Esophagus (tissue), 2 donors: ENCODE results near the gene KLHL28. TPM values are rescaled to one million over a fixed set of nuclear protein-coding genes. Genes with fewer than 3 reads are reported as not detected.
"Not testable (repeated sequence)": the region's sequence is repeated elsewhere in the genome, so short reads cannot be mapped to it uniquely, and the experiment has no call there.

Experiments used
- H3K27ac ChIP-seq, 2 donors: one replicate each; pipeline ENCODE4 v1.5.1; 2013; ENCODE audit warnings: low read depth in 2 of 2, mild to moderate bottlenecking in 2 of 2, inconsistent platforms in 1 of 2, low read length in 1 of 2, moderate library complexity in 1 of 2
- H3K27me3 ChIP-seq, 2 donors: one replicate each; pipeline ENCODE4 v1.6.1; 2013; ENCODE audit warnings: low read length in 2 of 2, control low read depth in 1 of 2, mild to moderate bottlenecking in 1 of 2; ENCODE audit not compliant: insufficient read depth in 2 of 2, control insufficient read depth in 1 of 2
- H3K36me3 ChIP-seq, 2 donors: one replicate each; pipeline ENCODE4 v1.6.1; 2013; ENCODE audit warnings: low read length in 1 of 2; ENCODE audit not compliant: control insufficient read depth in 2 of 2, insufficient read depth in 2 of 2
- H3K4me1 ChIP-seq, 2 donors: one replicate each; pipeline ENCODE4 v1.6.1; 2013; ENCODE audit warnings: low read length in 1 of 2; ENCODE audit not compliant: control insufficient read depth in 2 of 2, insufficient read depth in 2 of 2
- H3K4me3 ChIP-seq, 2 donors: one replicate each; pipeline ENCODE4 v1.5.1; 2013; ENCODE audit warnings: low read length in 2 of 2, mild to moderate bottlenecking in 2 of 2, low read depth in 1 of 2, moderate library complexity in 1 of 2
- H3K9me3 ChIP-seq, 2 donors: one replicate each; pipeline ENCODE4 v1.6.1; 2013; ENCODE audit warnings: mild to moderate bottlenecking in 2 of 2, low read depth in 1 of 2, low read length in 1 of 2, moderate library complexity in 1 of 2; ENCODE audit not compliant: control insufficient read depth in 2 of 2, insufficient read depth in 1 of 2
- WGBS, 2 donors: extraction: QIAGEN DNeasy Blood & Tissue Kit; methylation state at CpG; one replicate each; pipeline ENCODE4 v1.1.7; 2013; 5-methylcytosine and 5-hydroxymethylcytosine counted together
- polyA plus RNA-seq, 2 donors: library from polyadenylated mRNA; stranded (reverse); fragments of 200-250 nt; gene quantifications; one replicate each; pipeline ENCODE4 v1.2.3, GENCODE V29; 2013
- donor health status: healthy with polysubstance abuse.
- donor health status: Bipolar disorder and iron deficiency.

KLHL28 gene
- polyA plus RNA-seq, 2 donors: 2.3 to 2.6 TPM

DNA sequence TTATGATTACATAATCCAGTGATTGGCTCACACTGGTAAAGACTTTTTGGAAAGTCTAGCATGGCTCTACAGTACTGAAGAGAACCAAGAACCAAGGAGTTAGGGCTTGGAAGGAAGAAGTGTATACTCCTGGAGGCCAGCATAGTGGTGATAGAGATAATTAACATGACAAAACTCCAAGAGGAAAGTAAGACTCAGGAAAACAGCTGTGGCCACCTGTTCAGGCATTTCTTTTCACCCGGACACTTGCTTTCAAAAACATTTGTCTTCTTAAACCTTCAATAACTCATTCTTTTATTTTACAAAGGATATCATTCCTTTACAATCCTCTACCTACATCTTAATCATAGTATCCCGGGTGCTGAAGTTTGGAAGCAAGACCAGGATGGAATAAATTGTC is 50.9 kb downstream of the KLHL28 start:
- Histone ChIP-seq H3K4me3 (no peak overlapping the region), H3K9me3 (peaks cover 0 to 3% of the 10 kb centered on the region in 2 donors), H3K4me1 (peaks cover 0 to 3% of the 10 kb centered on the region in 2 donors), H3K27me3 (no peaks in the 10 kb centered on the region), H3K27ac (no peak overlapping the region), H3K36me3 (no peaks in the 10 kb centered on the region)
- 73 to 89% methylated on average over 2 of the region's 2 CpGs for WGBS, 2 donors

DNA sequence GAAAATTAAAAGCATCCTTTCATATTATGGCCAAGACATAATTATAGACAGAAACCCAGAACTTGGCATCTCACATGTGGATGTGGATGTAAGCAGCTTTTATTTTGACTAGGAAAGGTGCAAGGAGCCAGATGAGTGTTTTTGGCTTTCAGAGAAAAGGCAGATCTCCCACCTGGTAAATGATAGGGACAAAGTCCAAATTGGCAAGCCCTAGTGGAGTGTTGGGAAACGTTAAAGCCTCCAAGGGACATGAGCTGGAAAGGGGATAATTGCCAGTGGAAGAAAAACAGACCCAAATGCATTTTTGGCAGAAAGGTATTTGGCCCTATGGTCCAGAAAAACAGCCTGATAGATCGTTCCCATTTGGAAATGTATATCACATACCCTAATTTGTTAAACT is 60.1 kb downstream of the KLHL28 start:
- WGBS, 2 donors: 27 to 48% methylated on average over 2 of the region's 2 CpGs
- Histone ChIP-seq H3K27ac (no peak overlapping the region), H3K9me3 (no peaks in the 10 kb centered on the region), H3K4me3 (no peak overlapping the region), H3K4me1 (no peaks in the 10 kb centered on the region), H3K36me3 (no peaks in the 10 kb centered on the region), H3K27me3 (no peaks in the 10 kb centered on the region)

- Histone ChIP-seq H3K9me3 (no peaks in the 10 kb centered on the region), H3K27ac (no peak overlapping the region), H3K36me3 (no peaks in the 10 kb centered on the region), H3K27me3 (no peaks in the 10 kb centered on the region), H3K4me1 (no peaks in the 10 kb centered on the region), H3K4me3 (peak overlapping the region in 1 of 2 donors; percentile 78)
- 39 to 47% methylated on average over 6 of the region's 6 CpGs for WGBS, 2 donors
Observed at GRCh38 chr14:44898551-44898950, 63.2 kb downstream of the KLHL28 start.

GRCh38 chr14:44897845-44898151 is 63.9 kb downstream of the KLHL28 start:
- H3K36me3 ChIP-seq: no peaks in the 10 kb centered on the region
- H3K4me1 ChIP-seq: no peaks in the 10 kb centered on the region
- peak overlapping the region; percentile 78 to 97 for H3K4me3 ChIP-seq
- peak overlapping the region; percentile 99 to 100 for H3K27ac ChIP-seq
- no peaks in the 10 kb centered on the region for H3K27me3 ChIP-seq
- H3K9me3 ChIP-seq: no peaks in the 10 kb centered on the region
- 3 to 7% methylated on average over 13 of the region's 13 CpGs for WGBS, 2 donors

DNA sequence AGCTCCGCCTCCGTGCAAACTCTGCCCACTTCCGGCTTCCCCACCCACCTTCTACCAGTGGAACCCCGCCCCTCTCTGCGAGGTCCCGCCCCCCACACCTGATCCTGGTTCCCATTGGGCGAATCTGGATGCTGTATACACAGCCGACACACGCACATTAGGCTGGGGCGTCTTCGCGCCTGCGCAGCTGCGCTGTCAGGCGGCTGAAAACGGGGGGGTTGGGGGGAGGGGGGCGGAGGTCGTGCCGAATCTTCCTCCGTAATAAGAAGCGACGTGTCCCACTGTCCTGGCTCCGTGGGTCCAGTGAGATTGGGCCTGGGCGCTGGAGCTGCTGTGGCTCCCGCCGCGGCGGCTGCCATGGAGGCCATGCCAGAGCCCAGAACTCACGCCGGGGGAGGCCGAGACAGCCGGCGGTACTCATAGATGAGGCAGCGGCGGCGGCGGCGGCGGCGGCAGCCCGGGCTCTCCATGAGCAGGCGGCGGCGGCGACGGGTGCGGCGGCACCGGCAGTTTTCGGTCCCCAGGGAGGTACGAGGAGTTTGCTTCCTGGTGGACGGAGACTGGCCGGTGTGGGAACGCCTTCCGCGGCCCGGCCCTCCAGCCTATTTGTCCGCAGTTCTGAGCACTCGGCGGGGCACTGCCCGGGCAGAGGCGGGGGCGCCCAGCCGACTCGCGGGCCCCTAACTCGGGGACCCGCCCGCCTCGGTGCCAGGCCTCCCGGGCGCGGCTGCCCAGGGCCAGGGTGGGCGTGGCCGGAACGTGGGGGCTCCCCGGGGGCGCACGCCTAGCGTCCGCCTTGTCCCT is 64.5 kb downstream of the KLHL28 start:
- Histone ChIP-seq H3K27ac (peak overlapping the region; percentile 99 to 100), H3K27me3 (no peaks in the 10 kb centered on the region), H3K4me3 (peak overlapping the region; percentile 78 to 97), H3K9me3 (no peaks in the 10 kb centered on the region), H3K36me3 (no peaks in the 10 kb centered on the region), H3K4me1 (no peaks in the 10 kb centered on the region)
- 0% methylated on average over 70 to 81 of the region's 81 CpGs for WGBS, 2 donors

DNA sequence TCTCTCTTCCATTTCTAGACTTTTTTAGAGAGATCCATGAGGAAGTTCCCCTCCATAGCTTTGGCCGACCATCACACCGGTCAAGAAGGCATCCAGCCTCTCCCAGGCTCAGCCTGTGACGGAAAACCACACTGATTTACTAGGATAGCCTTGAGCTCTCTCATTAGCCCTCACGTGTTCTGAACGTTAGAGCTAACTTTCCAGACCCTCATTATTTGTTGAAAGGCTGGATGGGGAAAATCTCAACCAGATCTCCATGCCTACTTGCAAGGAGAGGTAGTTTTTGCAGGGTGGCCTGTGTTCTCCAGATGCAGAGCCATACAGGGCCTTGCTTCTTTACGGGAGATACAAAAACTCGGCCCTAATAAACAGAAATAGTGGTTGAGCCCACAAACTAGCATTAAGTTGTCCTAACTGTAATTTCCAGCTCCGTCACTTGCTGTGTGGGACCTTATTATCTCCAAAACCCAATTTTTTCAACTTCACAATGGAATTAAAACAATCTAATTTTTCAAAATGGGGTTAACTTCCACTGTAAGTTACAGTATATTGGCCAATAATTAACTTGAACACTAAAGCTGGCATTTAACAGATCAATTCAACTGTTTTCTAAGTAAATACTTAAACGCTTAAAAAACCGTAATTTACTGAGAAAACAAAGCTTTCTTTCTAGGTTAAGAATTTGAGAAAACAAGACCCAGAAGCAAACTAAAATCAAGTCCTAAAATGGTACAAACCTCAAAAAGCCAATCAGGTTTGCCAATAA is 65.3 kb downstream of the KLHL28 start:
- H3K27me3 ChIP-seq: no peaks in the 10 kb centered on the region
- no peaks in the 10 kb centered on the region for H3K4me1 ChIP-seq
- no peaks in the 10 kb centered on the region for H3K36me3 ChIP-seq
- 80 to 85% methylated on average over 10 of the region's 10 CpGs for WGBS, 2 donors
- H3K9me3 ChIP-seq: no peaks in the 10 kb centered on the region
- H3K4me3 ChIP-seq: peak overlapping the region in 1 of 2 donors; percentile 78
- H3K27ac ChIP-seq: peak overlapping the region; percentile 48 to 100

DNA sequence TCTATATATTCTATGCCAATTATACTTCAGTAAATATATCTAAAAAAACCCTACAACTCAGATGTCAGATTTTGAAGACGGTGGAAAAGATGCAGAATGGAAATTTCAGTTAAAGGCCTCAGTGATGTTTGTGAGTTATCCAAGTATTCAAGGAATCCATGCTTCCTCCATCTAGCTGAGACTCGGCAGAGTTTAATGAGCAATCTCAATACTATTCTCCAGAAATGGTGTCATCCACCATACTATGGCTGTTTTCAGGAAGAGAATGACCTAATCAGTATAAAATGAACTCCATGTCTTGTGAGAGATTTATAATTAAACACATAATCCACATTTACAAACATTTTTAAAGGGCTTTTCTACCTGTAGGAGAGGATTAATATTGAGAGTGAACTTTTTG is 66.0 kb downstream of the KLHL28 start:
- no peaks in the 10 kb centered on the region for H3K9me3 ChIP-seq
- WGBS, 2 donors: 80 to 87% methylated on average over 2 of the region's 2 CpGs
- no peaks in the 10 kb centered on the region for H3K36me3 ChIP-seq
- no peak overlapping the region for H3K27ac ChIP-seq
- H3K27me3 ChIP-seq: no peaks in the 10 kb centered on the region
- H3K4me1 ChIP-seq: no peaks in the 10 kb centered on the region
- no peak overlapping the region for H3K4me3 ChIP-seq

GRCh38 chr14:44893535-44893934 is 68.2 kb downstream of the KLHL28 start:
- no peaks in the 10 kb centered on the region for H3K4me1 ChIP-seq
- H3K27ac ChIP-seq: no peak overlapping the region
- H3K9me3 ChIP-seq: no peaks in the 10 kb centered on the region
- H3K36me3 ChIP-seq: no peaks in the 10 kb centered on the region
- no peaks in the 10 kb centered on the region for H3K27me3 ChIP-seq
- WGBS, 2 donors: 77 to 79% methylated on average over 2 of the region's 2 CpGs
- H3K4me3 ChIP-seq: no peak overlapping the region

- not testable (repeated sequence) for H3K4me3 ChIP-seq, H3K36me3 ChIP-seq, H3K9me3 ChIP-seq, H3K4me1 ChIP-seq, H3K27ac ChIP-seq, H3K27me3 ChIP-seq
- 44 to 58% methylated on average over 2 of the region's 3 CpGs for WGBS, 2 donors
Observed at GRCh38 chr14:44891726-44892372, 69.9 kb downstream of the KLHL28 start.
